Endometrium (tissue), 2 donors: ENCODE results near the gene PTPN3.

Experiments
- FAIRE-seq: peaks from 2 replicates; lab custom pipeline; 2012; peaks lifted over from hg19 to GRCh38; lab: Jason Lieb, UNC
- donor health status: control.
- donor health status: control.

The PTPN3 gene

DNA sequence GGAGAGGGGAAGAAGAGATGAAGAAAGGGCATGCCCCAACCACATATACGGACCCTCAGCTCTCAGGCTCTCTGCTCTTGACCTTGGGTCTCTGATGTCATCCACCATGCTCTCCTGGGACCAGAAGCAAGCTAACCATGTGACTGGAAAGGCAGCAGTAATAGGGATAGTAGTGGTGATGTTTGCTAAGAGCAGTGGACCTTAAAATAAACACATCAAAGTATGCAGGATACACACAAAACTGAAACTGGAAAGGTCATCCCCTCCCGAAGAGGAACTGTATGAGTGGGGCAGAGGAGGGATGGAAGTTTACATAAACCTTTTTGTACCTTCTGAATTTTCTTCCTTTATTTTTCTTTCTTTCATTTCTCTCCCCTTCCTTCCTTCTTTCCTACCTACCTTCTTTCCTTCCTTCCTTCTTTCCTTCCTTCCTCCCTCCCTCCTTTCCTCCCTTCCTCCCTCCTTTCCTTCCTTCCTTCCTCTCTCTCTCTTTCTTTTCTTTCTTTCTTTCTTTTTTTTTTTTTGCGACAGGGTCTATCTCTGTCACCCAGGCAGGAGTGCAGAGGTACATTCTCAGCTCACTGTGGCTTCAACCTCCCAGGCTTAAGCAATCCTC lies 8.1 kb upstream of the PTPN3 start:
- FAIRE-seq, result no peak

GRCh38 chr9:109504689-109505088 lies 6.6 kb upstream of the PTPN3 start:
- FAIRE-seq, result no peak

GRCh38 chr9:109500421-109500974 lies 2.4 kb upstream of the PTPN3 start:
- FAIRE-seq, result no peak

GRCh38 chr9:109499631-109500410 lies 1.7 kb upstream of the PTPN3 start:
- FAIRE-seq, result no peak

- no peak for FAIRE-seq
Measured at GRCh38 chr9:109499093-109499630, 1.1 kb upstream of the PTPN3 start.

DNA sequence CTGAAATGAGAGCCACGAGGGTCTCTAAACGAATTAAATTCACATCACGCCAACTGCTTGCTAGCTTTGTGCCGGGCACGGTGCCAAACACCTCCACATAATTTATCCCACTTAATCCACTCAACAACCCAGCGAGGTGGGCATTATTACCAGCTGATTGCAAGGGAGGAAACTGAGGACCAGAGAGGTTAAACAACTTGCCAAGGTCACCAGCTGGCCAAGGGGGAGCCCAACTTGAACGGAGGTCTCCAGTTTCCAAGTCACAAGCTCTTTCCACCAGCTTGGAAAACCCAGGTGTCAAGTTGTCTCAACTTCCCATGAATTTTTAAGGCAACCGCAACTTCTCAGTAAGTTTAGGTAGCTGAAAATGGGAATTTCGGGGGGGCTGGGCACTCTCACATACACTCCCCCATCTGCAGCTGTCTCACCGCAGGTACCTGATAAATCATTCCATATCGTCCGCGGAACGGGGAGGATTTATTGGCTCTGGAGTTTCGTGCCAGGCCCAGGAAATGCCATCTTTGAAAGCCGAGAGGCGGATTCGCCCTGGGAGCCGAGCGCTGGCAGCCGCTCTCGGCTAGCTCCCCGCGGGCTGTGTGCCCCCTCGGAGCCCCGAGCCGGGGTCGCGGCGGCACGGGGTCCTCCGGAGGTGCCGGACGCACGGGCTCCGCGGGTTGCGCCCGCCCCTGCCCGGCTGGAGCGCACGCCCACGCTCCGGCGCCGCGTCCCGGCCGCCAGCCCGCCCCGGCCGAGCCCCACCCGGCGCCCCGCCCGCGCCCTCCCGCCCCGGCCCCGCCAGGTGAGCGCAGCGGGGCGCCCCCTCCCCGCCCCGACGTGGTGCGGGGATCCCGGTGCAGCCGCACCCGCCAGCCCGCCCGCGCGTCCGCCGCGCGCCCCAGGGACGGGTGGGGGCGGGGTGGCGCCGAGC lies 617 bp downstream of the PTPN3 start:
- FAIRE-seq, result no peak

GRCh38 chr9:109496841-109497225 lies 1.3 kb downstream of the PTPN3 start:
- no peak for FAIRE-seq

GRCh38 chr9:109496218-109496617 lies 1.9 kb downstream of the PTPN3 start:
- no peak for FAIRE-seq

GRCh38 chr9:109493648-109494047 lies 4.5 kb downstream of the PTPN3 start:
- no peak for FAIRE-seq

DNA sequence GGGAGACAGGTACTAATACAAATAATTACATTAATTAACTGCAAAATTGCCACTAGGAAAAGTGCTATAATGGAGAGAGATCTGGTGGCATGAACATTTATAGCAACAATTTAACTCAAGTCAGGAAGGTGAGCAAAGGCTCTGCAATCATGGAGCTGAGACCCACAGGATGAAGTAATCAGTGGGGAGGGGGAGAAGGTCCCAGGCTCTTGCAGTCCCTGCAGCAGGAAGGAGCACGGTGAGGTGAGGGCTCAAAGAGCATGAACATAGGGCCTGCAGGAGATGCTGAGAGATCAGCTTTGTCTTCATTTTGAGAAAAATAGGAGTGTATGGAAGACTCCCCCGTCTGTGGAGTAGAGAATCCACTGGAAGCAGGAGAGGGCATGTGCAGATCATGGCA lies 6.5 kb downstream of the PTPN3 start:
- no peak for FAIRE-seq

- no peak for FAIRE-seq
Measured at GRCh38 chr9:109488791-109489492, 9.2 kb downstream of the PTPN3 start.

DNA sequence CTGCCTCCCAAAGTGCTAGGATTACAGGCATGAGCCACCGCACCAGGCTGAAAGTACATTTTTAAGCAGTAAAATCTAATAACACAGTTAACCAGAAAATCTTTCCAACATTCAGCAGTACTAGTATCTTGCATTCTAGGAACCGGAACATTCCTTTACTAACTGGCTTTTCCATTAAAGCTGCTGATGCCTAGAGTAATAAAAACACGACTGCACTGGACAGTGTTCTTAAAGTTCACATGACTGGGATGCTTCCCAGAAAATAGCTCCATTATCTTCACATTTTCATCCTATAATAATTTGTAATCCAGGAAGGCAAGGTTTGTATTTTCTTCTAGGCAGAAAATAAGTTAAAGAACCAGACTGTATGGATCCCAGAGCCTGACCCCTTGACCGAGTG lies 9.8 kb downstream of the PTPN3 start:
- no peak for FAIRE-seq

GRCh38 chr9:109487247-109487646 lies 10.9 kb downstream of the PTPN3 start:
- FAIRE-seq, result no peak

DNA sequence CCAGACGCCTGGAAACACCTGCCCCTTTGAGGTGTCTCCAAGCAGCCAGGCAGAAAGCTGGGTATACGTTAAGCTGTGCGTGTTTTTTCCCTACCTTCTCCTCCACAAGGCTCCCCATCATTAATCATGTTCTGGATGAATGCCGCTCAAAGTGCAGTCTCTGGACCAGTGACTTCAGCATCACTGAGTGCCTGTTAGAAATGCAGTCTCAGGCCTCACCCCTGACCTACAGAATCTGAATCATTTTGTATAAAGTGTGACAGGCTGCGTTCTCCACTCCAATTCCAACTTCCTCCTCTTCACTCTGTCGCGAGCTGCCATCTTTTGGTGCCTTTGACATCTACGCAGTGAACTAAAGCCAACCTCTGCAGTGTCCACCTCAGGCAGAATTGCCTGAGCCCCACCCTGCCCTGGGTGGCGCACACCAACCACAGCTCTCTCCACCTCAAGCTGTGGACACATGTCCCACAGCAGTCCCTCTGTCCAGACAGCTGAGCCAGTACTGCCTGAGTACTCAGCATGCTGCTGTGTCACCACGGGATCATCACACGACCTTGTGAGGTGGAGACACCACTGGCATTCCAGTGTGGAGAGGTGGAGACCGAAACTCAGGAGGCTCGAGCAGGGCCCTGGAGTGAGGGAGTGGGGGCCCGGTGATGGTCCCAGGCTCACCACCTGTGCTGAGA lies 14.2 kb downstream of the PTPN3 start:
- FAIRE-seq, result no peak

DNA sequence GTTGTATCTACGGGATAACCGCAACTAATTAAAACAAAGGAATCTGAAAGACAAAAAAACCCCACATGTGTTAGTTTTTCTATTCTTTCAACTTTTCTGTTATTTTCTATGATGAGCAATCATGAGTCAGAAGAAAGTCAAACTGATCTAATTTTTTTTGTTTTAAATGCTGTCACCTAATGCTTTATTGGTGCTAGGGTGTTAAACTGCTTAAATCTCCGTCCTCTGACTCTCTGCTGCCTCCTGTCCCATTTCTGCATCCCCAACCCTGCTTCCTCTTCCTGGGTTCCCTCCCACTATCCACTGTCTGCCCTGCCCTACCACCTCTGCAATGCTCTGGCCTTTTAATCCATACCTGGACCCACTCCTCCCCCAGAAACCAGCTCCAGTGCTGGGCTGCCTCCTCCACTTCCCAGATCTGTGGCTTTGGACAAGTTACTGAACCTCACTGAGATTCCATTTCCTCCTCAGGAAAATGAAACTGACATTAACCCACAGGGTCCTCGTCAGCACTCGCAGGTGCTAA lies 15.7 kb downstream of the PTPN3 start:
- FAIRE-seq, result no peak

DNA sequence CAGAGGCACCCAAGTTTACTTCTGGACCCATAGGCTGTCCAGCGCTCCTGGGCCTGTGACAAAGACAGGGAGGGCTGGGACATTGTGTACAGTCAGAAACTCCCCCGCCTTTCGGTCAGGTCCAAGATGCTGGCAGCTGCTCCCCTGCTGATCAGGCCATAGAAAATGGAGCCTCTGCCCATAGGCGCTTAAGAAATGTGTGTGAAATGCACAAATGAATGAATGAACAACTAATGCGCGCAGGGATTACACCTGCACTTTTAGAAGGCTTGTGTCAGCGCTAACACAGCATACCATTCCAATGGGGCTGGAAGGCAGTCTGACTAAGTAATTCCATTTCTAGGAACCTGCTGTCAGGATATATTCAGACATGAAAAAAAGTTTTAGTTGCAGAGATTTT lies 16.3 kb downstream of the PTPN3 start:
- FAIRE-seq, result no peak

DNA sequence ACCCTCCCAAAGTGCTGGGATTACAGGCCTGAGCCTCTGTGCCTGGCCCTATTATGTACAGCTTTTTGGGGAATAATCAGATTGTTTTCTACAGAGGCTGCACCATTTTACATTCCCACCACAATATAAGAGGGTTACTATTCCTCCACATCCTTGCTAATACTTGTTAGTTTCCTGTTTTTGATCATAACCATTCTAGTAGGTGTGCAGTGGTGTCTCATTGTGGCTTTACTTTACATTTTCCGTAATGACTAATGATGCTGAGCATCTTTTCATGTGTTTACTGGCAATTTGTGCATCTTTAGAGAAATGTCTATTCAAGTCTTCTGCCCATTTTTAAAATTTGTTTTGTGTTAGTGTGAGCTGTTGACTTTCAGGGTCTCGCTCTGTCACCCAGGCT lies 18.3 kb downstream of the PTPN3 start:
- no peak for FAIRE-seq

- no peak for FAIRE-seq
Measured at GRCh38 chr9:109478665-109479380, 19.3 kb downstream of the PTPN3 start.

GRCh38 chr9:109478051-109478563 lies 20.0 kb downstream of the PTPN3 start:
- no peak for FAIRE-seq
